Testis (tissue), 2 donors: Measurements from ENCODE around the gene OR51A4.

Experiments
- CTCF ChIP-seq, 3 experiments: fragments of 450-650 bp in 2 of 3; fragments of 200-600 bp in 1 of 3; sonication (generic) in 1 of 3; IDR thresholded peaks; one replicate each; pipeline ENCODE4 v1.5.1; 2016 to 2019; ENCODE audit warnings: antibody characterized with exemption in 3 of 3, mild to moderate bottlenecking in 2 of 3, moderate library complexity in 1 of 3
- POLR2A ChIP-seq: fragments of 450-650 bp; IDR thresholded peaks from one replicate; pipeline ENCODE4 v1.6.1; 2017; ENCODE audit warnings: antibody characterized with exemption, mild to moderate bottlenecking, moderate library complexity

- TF ChIP-seq CTCF (IDR thresholded peaks at IDR 0.05) (no peak), POLR2A (no peak)
Measured at GRCh38 chr11:4921796-4922195, 25.6 kb downstream of the OR51A4 start.
